GM10248 (cell line): ENCODE measurements around the gene SPRYD3.

Experiments
- CTCF ChIA-PET: fragments of 300-600 bp; sonication (Branson Sonifier 250); formaldehyde crosslinking; extraction: SDS; loops from one replicate; lab custom pipeline; 2021; ENCODE audit warnings: antibody characterized with exemption; lab: Yijun Ruan, JAX
- POLR2A ChIA-PET: fragments of 350-650 bp; sonication (Branson Sonifier 250); formaldehyde crosslinking; extraction: SDS; loops from one replicate; lab custom pipeline; 2020; ENCODE audit warnings: antibody characterized with exemption; lab: Yijun Ruan, JAX
- DNase-seq: peaks from one replicate; pipeline ENCODE4 v3.0.0; 2012; ENCODE audit errors: extremely low spot score
- CTCF ChIP-seq: IDR thresholded peaks from 2 replicates; pipeline ENCODE4 v1.5.1; 2012; ENCODE audit warnings: mild to moderate bottlenecking, low read depth; ENCODE audit errors: extremely low read depth, missing control alignments, control extremely low read depth

SPRYD3 gene

GRCh38 chr12:53055471-53056266, 23.5 kb downstream of the SPRYD3 start:
- ChIA-PET CTCF (interaction anchor here (0.9 to 17.8 kb wide), 4 partner anchors 8 to 43 kb away, joined by 3 to 264 read pairs (median 8); no protein-coding TSS in a partner anchor), POLR2A (interaction anchor here (0.8 kb wide), 1 partner anchor 23 kb away, joined by 4 read pairs; the partner anchor contains the start of gene SPRYD3)
- TF ChIP-seq CTCF, result no peak
- no peak for DNase-seq

GRCh38 chr12:53054112-53054878, 24.9 kb downstream of the SPRYD3 start:
- TF ChIP-seq CTCF, result no peak
- DNase-seq, result peak; percentile 95
- POLR2A ChIA-PET, result interaction anchor here (1.7 kb wide), 1 partner anchor 25 kb away, joined by 7 read pairs; the partner anchor contains the start of gene SPRYD3
- CTCF ChIA-PET, result interaction anchor here (0.7 to 17.8 kb wide), 15 partner anchors 10 to 1022 kb away, joined by 3 to 264 read pairs (median 4); partner anchors contain the start of genes AAAS and SPRYD3

- ChIA-PET CTCF (interaction anchor here (0.7 to 17.8 kb wide), 17 partner anchors 9 to 1021 kb away, joined by 3 to 264 read pairs (median 4); partner anchors contain the start of genes AAAS and SPRYD3), POLR2A (interaction anchor here (1.7 kb wide), 1 partner anchor 26 kb away, joined by 7 read pairs; the partner anchor contains the start of gene SPRYD3)
- TF ChIP-seq CTCF, result peak; percentile 71
- DNase-seq, result no peak
Observed at GRCh38 chr12:53053218-53054111, 25.7 kb downstream of the SPRYD3 start.

GRCh38 chr12:53052419-53053217, 26.6 kb downstream of the SPRYD3 start:
- no peak for DNase-seq
- CTCF ChIA-PET, result interaction anchor here (1.0 to 17.8 kb wide), 11 partner anchors 8 to 269 kb away, joined by 3 to 264 read pairs (median 6); partner anchors contain the start of gene AAAS

More at GRCh38 chr12:53052419-53053217, 26.6 kb downstream of the SPRYD3 start:
- POLR2A ChIA-PET, result interaction anchor here (1.7 kb wide), 1 partner anchor 27 kb away, joined by 7 read pairs; the partner anchor contains the start of gene SPRYD3
- TF ChIP-seq CTCF, result no peak
